GM12878 (cell line): ENCODE data around the gene SATB1. TPM values are rescaled to one million over a fixed set of nuclear protein-coding genes. Genes with fewer than 3 reads are reported as not detected.

Experiments
- E2F8 ChIP-seq: fragments of 450-650 bp; IDR thresholded peaks from 2 replicates; pipeline ENCODE4 v1.6.1; 2018; ENCODE audit warnings: mild to moderate bottlenecking, low read depth, moderate library complexity; ENCODE audit not compliant: partially characterized antibody
- IRF5 ChIP-seq: fragments of 450-650 bp; IDR thresholded peaks from 2 replicates; pipeline ENCODE4 v1.6.1; 2017; ENCODE audit warnings: borderline replicate concordance
- KLF5 ChIP-seq: fragments of 450-650 bp; IDR thresholded peaks from 2 replicates; pipeline ENCODE4 v1.6.1; 2014; ENCODE audit warnings: mild to moderate bottlenecking; ENCODE audit not compliant: partially characterized antibody
- NFXL1 ChIP-seq: fragments of 450-650 bp; IDR thresholded peaks from 2 replicates; pipeline ENCODE4 v1.6.1; 2017; ENCODE audit warnings: antibody characterized with exemption, mild to moderate bottlenecking, borderline replicate concordance
- RUNX3 ChIP-seq: IDR thresholded peaks from 2 replicates; pipeline ENCODE4 v1.6.1; 2012; ENCODE audit warnings: low read length, inconsistent platforms
- TAF1 ChIP-seq: IDR thresholded peaks from 2 replicates; pipeline ENCODE4 v1.6.1; 2011; ENCODE audit warnings: mild to moderate bottlenecking, low read depth, low read length, borderline replicate concordance
- polyA plus RNA-seq, 11 experiments: library from polyadenylated mRNA; depleted of rRNA in 4 of 11; unstranded in 6 of 11; stranded (reverse) in 5 of 11; fragments of >200 nt; fragmentation: Nextera tagmentation in 4 of 11; fragmentation: Illumina TruSeq in 1 of 11; extraction: Ambion mirVana in 4 of 11; extraction: Trizol in 1 of 11; gene quantifications; 1 replicate in 1 of 11; 2 replicates in 10 of 11; pipeline versions ENCODE4 v1.2.1 to v1.2.3, GENCODE V29; 2011 to 2016; ENCODE audit warnings: inconsistent platforms in 2 of 11, missing spikeins in 2 of 11, low read depth in 1 of 11
- total RNA-seq, 4 experiments: library from RNA; depleted of rRNA in 3 of 4; stranded (reverse); fragments of >200 nt in 3 of 4; fragmentation: Illumina TruSeq in 1 of 4; extraction: Trizol in 1 of 4; gene quantifications; 2 replicates each; pipeline versions ENCODE4 v1.2.1 to v1.2.3, GENCODE V29; 2013 to 2021

The SATB1 gene
- total and polyA plus RNA-seq, 10 of the 15 experiments (the other 5 are each of a cell fraction or from before 2014, with no cell fraction given): 0.01 to 0.72 (median 0.07) TPM; not detected in 4

- TF ChIP-seq E2F8: no peak
- TF ChIP-seq NFXL1: no peak
- no peak for TF ChIP-seq TAF1
- no peak for TF ChIP-seq KLF5
- TF ChIP-seq IRF5: no peak
- no peak for TF ChIP-seq RUNX3
Observed at GRCh38 chr3:18424213-18424728, 868 bp downstream of the SATB1 start (continued).
